Coronary artery (tissue), 2 donors: ENCODE data around the gene INIP.

Source experiments
- DNase-seq: peaks from one replicate; pipeline ENCODE4 v3.0.0-alpha.2; 2017; ENCODE audit warnings: low spot score
- H3K27ac ChIP-seq, 2 donors: fragments of 200-600 bp; sonication (generic); one replicate each; pipeline ENCODE4 v1.5.1; 2016 to 2019
- H3K4me3 ChIP-seq: fragments of 200-600 bp; sonication (generic); 2 replicates; pipeline ENCODE4 v1.5.1; 2016; ENCODE audit warnings: mild to moderate bottlenecking, moderate library complexity
- TF ChIP-seq, protein P1 (sequence below): fragments of 200-600 bp; sonication (generic); IDR thresholded peaks from one replicate; pipeline ENCODE4 v1.5.1; 2019; ENCODE audit warnings: antibody characterized with exemption

The INIP gene

DNA sequence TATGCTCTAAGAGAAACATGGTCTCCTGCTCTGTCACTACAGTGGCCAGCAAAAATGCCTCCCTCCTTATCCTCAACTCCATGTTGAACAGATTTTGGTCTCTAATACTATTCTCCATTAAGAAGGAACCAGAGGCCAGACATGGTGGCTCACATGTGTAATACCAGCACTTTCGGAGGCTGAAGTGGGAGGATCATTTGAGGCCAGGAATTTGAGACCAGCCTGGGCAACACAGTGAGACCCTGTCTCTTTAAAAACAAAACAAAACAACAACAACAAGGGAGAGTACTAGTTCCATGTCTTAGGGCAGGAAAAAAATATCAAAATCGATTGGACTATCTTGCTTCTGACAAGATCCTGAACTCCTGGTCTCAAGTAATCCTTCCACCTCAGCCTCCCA is 14.6 kb downstream of the INIP start:
- DNase-seq = no peak
- TF ChIP-seq, protein P1, sequence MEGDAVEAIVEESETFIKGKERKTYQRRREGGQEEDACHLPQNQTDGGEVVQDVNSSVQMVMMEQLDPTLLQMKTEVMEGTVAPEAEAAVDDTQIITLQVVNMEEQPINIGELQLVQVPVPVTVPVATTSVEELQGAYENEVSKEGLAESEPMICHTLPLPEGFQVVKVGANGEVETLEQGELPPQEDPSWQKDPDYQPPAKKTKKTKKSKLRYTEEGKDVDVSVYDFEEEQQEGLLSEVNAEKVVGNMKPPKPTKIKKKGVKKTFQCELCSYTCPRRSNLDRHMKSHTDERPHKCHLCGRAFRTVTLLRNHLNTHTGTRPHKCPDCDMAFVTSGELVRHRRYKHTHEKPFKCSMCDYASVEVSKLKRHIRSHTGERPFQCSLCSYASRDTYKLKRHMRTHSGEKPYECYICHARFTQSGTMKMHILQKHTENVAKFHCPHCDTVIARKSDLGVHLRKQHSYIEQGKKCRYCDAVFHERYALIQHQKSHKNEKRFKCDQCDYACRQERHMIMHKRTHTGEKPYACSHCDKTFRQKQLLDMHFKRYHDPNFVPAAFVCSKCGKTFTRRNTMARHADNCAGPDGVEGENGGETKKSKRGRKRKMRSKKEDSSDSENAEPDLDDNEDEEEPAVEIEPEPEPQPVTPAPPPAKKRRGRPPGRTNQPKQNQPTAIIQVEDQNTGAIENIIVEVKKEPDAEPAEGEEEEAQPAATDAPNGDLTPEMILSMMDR = no peak
- H3K4me3 ChIP-seq = no peak overlapping the region
- H3K27ac ChIP-seq = no peak overlapping the region

DNA sequence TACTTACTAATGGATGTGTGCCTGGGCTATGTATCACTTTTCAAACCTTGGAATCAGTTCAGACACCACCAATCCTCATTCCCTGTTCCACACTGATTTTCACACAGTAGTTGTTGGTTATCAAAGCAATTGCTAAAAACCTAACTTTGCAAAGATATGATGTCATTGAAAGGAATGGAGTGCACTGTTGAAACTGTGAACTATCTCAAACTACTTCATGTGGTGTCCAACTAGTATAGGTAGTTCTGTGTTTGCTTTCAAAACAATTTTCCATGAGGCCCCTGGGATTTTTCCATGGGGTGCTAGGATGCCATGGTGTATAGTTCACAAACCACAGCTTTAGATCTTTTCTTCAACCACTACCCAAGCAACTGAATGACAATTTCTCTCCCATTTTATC is 17.8 kb downstream of the INIP start:
- Histone ChIP-seq H3K4me3 (no peak overlapping the region), H3K27ac (no peak overlapping the region)
- TF ChIP-seq, protein P1 = no peak
- no peak for DNase-seq

DNA sequence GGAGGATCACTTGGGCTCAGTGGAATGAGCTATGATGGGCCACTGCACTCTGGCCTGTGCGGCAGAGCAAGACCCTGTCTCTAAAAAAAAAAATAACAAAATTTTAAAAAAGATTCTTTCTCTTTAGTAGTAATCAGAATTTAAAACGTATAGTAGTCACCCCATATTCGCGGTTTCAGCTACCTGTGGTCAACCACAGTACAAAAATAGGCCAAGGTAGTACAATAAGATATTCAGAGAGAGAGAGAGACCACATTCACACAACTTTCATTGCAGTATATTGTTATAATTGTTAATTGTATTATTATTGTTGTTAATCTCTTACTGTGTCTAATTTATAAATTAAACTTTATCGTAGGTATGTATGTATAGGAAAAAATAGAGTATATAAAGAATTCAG is 18.7 kb downstream of the INIP start:
- no peak overlapping the region for H3K27ac ChIP-seq
- DNase-seq = no peak
- H3K4me3 ChIP-seq = no peak overlapping the region
- TF ChIP-seq, protein P1 = no peak

DNA sequence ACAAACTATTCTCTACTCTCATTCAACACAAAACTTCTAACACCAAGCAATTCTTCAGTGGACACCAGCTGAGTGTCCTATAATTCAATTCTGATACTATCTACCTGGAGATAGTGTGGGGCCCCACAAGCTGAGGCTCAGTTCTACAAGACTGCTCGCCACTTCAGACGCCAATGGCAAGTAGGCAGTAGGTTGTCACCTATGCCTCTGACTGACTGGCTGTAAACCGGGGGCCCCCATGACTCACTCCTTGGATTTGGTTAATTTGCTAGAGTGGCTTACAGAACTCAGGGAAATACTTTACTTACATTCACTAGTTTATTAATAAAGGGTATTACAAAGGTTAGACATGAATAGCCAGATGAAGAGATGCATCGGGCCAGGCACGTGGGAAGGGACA is 21.5 kb downstream of the INIP start:
- Histone ChIP-seq H3K4me3 (no peak overlapping the region), H3K27ac (no peak overlapping the region)
- DNase-seq = no peak
- TF ChIP-seq, protein P1 = no peak

DNA sequence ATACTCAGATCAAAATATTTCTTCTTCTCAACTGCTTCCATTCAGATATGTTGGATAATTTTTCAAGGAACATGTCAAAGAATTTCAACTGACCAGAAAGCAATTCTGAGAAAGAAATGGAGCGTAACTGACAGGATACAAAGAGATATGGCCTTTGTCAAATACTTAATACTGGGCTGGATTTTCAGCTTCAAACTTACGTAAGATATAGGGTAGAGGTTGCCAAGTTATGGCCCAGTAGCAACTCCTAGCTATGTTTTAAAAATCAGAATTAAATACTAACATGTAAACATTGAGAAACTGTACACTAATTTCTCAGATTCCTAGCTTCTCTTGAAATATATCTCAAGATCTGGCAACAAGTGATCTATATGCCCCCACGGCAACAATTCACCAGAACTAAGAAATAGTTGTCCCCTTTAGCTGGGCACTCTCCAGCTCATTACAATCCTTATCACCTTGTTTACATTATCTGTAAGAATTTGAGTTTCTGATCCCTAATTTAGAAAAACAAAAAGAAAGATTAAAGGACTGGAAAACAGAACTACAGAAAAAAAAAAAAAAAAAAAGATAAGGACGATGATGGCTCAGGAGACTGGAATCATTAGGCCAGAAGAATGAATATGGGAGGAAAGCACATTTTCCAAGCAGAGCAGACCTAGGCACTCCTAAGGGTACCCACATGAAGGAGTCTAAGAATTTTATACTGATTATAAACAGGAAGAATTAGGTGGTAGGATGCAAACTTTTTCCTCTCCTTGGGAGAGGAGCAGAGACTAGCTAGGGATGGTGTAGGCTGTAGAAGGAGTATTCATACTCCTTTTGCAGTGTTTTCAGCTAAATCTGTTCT is 23.0 kb downstream of the INIP start:
- no peak overlapping the region for H3K27ac ChIP-seq
- DNase-seq = no peak
- TF ChIP-seq, protein P1 = no peak
- H3K4me3 ChIP-seq = no peak overlapping the region

DNA sequence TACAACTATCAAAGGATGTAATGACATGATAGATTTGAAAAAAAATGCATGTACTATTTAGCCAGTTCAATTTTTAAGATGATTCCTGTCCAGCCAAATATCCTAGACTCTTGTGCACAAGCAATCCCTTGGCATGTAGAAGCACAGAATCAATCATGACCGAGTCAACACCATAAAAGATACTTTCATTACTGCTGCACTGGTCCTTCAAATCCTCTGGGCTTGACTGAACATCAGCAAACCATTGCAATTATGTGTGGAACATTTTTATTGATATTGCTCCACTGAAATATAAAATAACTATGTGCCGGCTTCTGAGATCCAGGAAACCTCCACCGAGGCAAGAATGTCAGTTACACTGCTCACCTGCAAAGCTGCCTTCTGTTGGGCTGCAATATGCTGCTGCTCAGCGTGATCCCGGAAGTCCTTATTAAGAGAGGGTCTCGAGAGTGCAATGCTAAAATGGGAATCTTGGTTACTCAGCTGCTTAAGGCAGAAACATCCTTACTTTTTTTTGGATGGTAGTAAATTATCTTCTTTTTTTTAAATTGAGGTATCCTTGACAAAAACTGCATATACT is 28.7 kb downstream of the INIP start:
- no peak for DNase-seq
- TF ChIP-seq, protein P1 = no peak
- Histone ChIP-seq H3K4me3 (no peak overlapping the region), H3K27ac (no peak overlapping the region)
